Measurements from ENCODE around the gene PAK3.

The PAK3 gene

GRCh38 chrX:111095974-111096895 is at the start of gene PAK3:
TSS of gene PAK3 (plus strand) at chrX:111096191. CDS start at chrX:111123104, 26,913 bp downstream.
- peak; percentile 70 for DNase-seq

GRCh38 chrX:111047575-111047974 is 48.4 kb upstream of the PAK3 start:
- no peak for DNase-seq

GRCh38 chrX:111052478-111052877 is 43.5 kb upstream of the PAK3 start:
- DNase-seq, result no peak

- no peak for DNase-seq
Measured at GRCh38 chrX:111071542-111072277, 24.3 kb upstream of the PAK3 start.

GRCh38 chrX:111083081-111083480 is 12.9 kb upstream of the PAK3 start:
- DNase-seq, result no peak

GRCh38 chrX:111086591-111087006 is 9.4 kb upstream of the PAK3 start:
- DNase-seq, result no peak

GRCh38 chrX:111088628-111089027 is 7.4 kb upstream of the PAK3 start:
- no peak for DNase-seq

GRCh38 chrX:111090458-111090857 is 5.5 kb upstream of the PAK3 start:
- no peak for DNase-seq

GRCh38 chrX:111098874-111099273 is 2.9 kb downstream of the PAK3 start:
- peak; percentile 86 for DNase-seq

- DNase-seq, result peak; percentile 66
Measured at GRCh38 chrX:111100191-111100590, 4.2 kb downstream of the PAK3 start.

- no peak for DNase-seq
Measured at GRCh38 chrX:111101580-111101979, 5.6 kb downstream of the PAK3 start.

- DNase-seq, result no peak
Measured at GRCh38 chrX:111102636-111103035, 6.6 kb downstream of the PAK3 start.

- no peak for DNase-seq
Measured at GRCh38 chrX:111103246-111103645, 7.3 kb downstream of the PAK3 start.

- DNase-seq, result no peak
Measured at GRCh38 chrX:111110098-111110775, 14.2 kb downstream of the PAK3 start.

- no peak for DNase-seq
Measured at GRCh38 chrX:111114806-111115205, 18.8 kb downstream of the PAK3 start.

- no peak for DNase-seq
Measured at GRCh38 chrX:111116666-111117065, 20.7 kb downstream of the PAK3 start.

GRCh38 chrX:111119341-111119740 is 23.4 kb downstream of the PAK3 start:
- DNase-seq, result no peak

GRCh38 chrX:111123125-111123524 is 27.1 kb downstream of the PAK3 start:
- no peak for DNase-seq

GRCh38 chrX:111123606-111124179 is 27.7 kb downstream of the PAK3 start:
- no peak for DNase-seq

GRCh38 chrX:111124418-111124817 is 28.4 kb downstream of the PAK3 start:
- DNase-seq, result no peak

GRCh38 chrX:111127038-111127437 is 31.0 kb downstream of the PAK3 start:
- no peak for DNase-seq

- no peak for DNase-seq
Measured at GRCh38 chrX:111129921-111130320, 33.9 kb downstream of the PAK3 start.

GRCh38 chrX:111131572-111131971 is 35.6 kb downstream of the PAK3 start:
- DNase-seq, result no peak

Measured in activated effector memory CD4-positive, alpha-beta T cell treated with anti-CD3 and anti-CD28 coated beads, Interleukin-2, amount 50 U/mL, for 16 hours (primary cell).